DND-41 (cell line): ENCODE measurements around the gene TSHZ2.

Experiments
- CTCF ChIP-seq: IDR thresholded peaks from 2 replicates; pipeline ENCODE4 v1.5.1; 2012; ENCODE audit warnings: borderline replicate concordance, low read length, moderate library complexity, mild to moderate bottlenecking; ENCODE audit not compliant: poor library complexity, severe bottlenecking; ENCODE audit errors: extremely low read depth
- EZH2 ChIP-seq: IDR thresholded peaks from 3 replicates; pipeline ENCODE4 v1.6.1; 2012; ENCODE audit warnings: borderline replicate concordance, low read depth, mild to moderate bottlenecking, moderate library complexity, low read length, inconsistent platforms; ENCODE audit not compliant: severe bottlenecking

- TF ChIP-seq CTCF (no peak), EZH2 (no peak)
Observed at GRCh38 chr20:53331151-53331973, 359.2 kb downstream of the TSHZ2 start.
